H1 (cell line): ENCODE data around the gene SBK1. TPM values are rescaled to one million over a fixed set of nuclear protein-coding genes. Genes with fewer than 3 reads are reported as not detected.

Experiments used
- CTCF ChIA-PET: fragments of 300-600 bp; sonication (Branson Sonifier 250); formaldehyde crosslinking; loops from one replicate; lab custom pipeline; 2021; ENCODE audit not compliant: partially characterized antibody; lab: Charles Lee
- POLR2A ChIA-PET: fragments of 300-600 bp; sonication (Branson Sonifier 250); formaldehyde crosslinking; loops from one replicate; lab custom pipeline; 2021; ENCODE audit warnings: inconsistent platforms; ENCODE audit not compliant: partially characterized antibody; lab: Charles Lee
- DNase-seq, 2 experiments: peaks; one replicate each; pipeline versions ENCODE4 v3.0.0 to v3.0.0-alpha.2; 2010 to 2022; ENCODE audit warnings: low spot score in 2 of 2, low read depth in 1 of 2, mixed read lengths in 1 of 2
- FAIRE-seq: peaks from 2 replicates; lab custom pipeline; 2011; peaks lifted over from hg19 to GRCh38; lab: Jason Lieb, UNC
- H2AFZ ChIP-seq: 2 replicates; pipeline ENCODE4 v1.8.1; 2012; ENCODE audit warnings: low read length, inconsistent platforms
- H2AK5ac ChIP-seq: 2 replicates; pipeline ENCODE4 v1.6.1; 2013; ENCODE audit warnings: low read depth, low read length
- H2BK120ac ChIP-seq: replicated peaks from 2 replicates; pipeline ENCODE3; 2013; ENCODE audit warnings: low read depth, low read length, inconsistent platforms
- H2BK12ac ChIP-seq: 2 replicates; pipeline ENCODE4 v1.6.1; 2013; ENCODE audit warnings: low read depth, low read length
- H2BK15ac ChIP-seq: 2 replicates; pipeline ENCODE4 v1.6.1; 2013; ENCODE audit warnings: low read length
- H2BK20ac ChIP-seq: 2 replicates; pipeline ENCODE4 v1.6.1; 2013; ENCODE audit warnings: low read length
- H2BK5ac ChIP-seq: 2 replicates; pipeline ENCODE4 v1.6.1; 2013; ENCODE audit warnings: low read depth, low read length
- H3K14ac ChIP-seq: 2 replicates; pipeline ENCODE4 v1.6.1; 2013; ENCODE audit warnings: inconsistent platforms; ENCODE audit not compliant: insufficient read length
- H3K18ac ChIP-seq: 2 replicates; pipeline ENCODE4 v1.6.1; 2013; ENCODE audit warnings: low read length; ENCODE audit errors: extremely low read depth
- H3K23ac ChIP-seq: 2 replicates; pipeline ENCODE4 v1.6.1; 2013; ENCODE audit warnings: inconsistent platforms; ENCODE audit not compliant: insufficient read length
- H3K23me2 ChIP-seq: 2 replicates; pipeline ENCODE4 v1.6.1; 2013; ENCODE audit warnings: low read depth, low read length
- H3K27ac ChIP-seq: 2 replicates; pipeline ENCODE4 v1.6.1; 2011; ENCODE audit warnings: low read depth, low read length, inconsistent platforms
- H3K27me3 ChIP-seq, 4 experiments: replicated peaks in 1 of 4; 1 replicate in 1 of 4; 2 replicates in 3 of 4; pipeline versions ENCODE4 v1.6.1 to v1.8.1; 2011 to 2013; ENCODE audit warnings: low read length in 3 of 4, mild to moderate bottlenecking in 3 of 4, inconsistent platforms in 2 of 4, mixed read lengths in 2 of 4, moderate library complexity in 1 of 4; ENCODE audit not compliant: control insufficient read depth in 3 of 4, insufficient read depth in 3 of 4; ENCODE audit errors: extremely low read depth in 1 of 4
- H3K36me3 ChIP-seq, 4 experiments: 2 replicates each; pipeline versions ENCODE4 v1.6.1 to v1.8.1; 2011 to 2013; ENCODE audit warnings: mild to moderate bottlenecking in 4 of 4, low read length in 3 of 4, moderate library complexity in 2 of 4, control low read depth in 1 of 4, inconsistent platforms in 1 of 4; ENCODE audit not compliant: insufficient read depth in 4 of 4, control insufficient read depth in 2 of 4
- H3K4ac ChIP-seq: replicated peaks from 2 replicates; pipeline ENCODE3; 2013; ENCODE audit warnings: low read length, low read depth, mixed read lengths, inconsistent platforms; ENCODE audit not compliant: insufficient read length
- H3K4me1 ChIP-seq, 4 experiments: replicated peaks in 1 of 4; 1 replicate in 1 of 4; 2 replicates in 3 of 4; pipeline versions ENCODE4 v1.6.1 to v1.8.1; 2011 to 2013; ENCODE audit warnings: low read length in 3 of 4, inconsistent platforms in 2 of 4, mixed read lengths in 1 of 4; ENCODE audit not compliant: insufficient read depth in 4 of 4, control insufficient read depth in 3 of 4
- H3K4me2 ChIP-seq, 2 experiments: 2 replicates each; pipeline versions ENCODE4 v1.6.1 to v1.8.1; 2011 to 2013; ENCODE audit warnings: low read depth in 2 of 2, low read length in 2 of 2, control low read depth in 1 of 2, inconsistent platforms in 1 of 2, mild to moderate bottlenecking in 1 of 2; ENCODE audit not compliant: insufficient read depth in 1 of 2
- H3K4me3 ChIP-seq, 4 experiments: fragments of 200-600, 300-600 bp in 1 of 4; sonication (generic), shearing (Covaris generic), sonication (Bioruptor Twin) in 1 of 4; 2 replicates each; pipeline versions ENCODE4 v1.5.1 to v1.8.1; 2011 to 2016; ENCODE audit warnings: low read length in 4 of 4, low read depth in 3 of 4, control low read depth in 2 of 4, inconsistent platforms in 2 of 4, mild to moderate bottlenecking in 2 of 4, mixed read lengths in 1 of 4, moderate library complexity in 1 of 4; ENCODE audit not compliant: insufficient read depth in 2 of 4; ENCODE audit errors: extremely low read depth in 1 of 4
- H3K56ac ChIP-seq: replicated peaks from 2 replicates; pipeline ENCODE3; 2013; ENCODE audit warnings: low read depth, mild to moderate bottlenecking, mixed read lengths, low read length, inconsistent platforms; ENCODE audit not compliant: insufficient read length
- H3K79me1 ChIP-seq: 2 replicates; pipeline ENCODE4 v1.6.1; 2013; ENCODE audit warnings: low read depth, low read length, control low read depth
- H3K79me2 ChIP-seq, 2 experiments: 2 replicates each; pipeline versions ENCODE4 v1.6.1 to v1.8.1; 2012 to 2013; ENCODE audit warnings: low read length in 2 of 2, mild to moderate bottlenecking in 2 of 2, inconsistent platforms in 1 of 2; ENCODE audit not compliant: insufficient read depth in 2 of 2, control insufficient read depth in 1 of 2
- H3K9ac ChIP-seq, 4 experiments: replicated peaks in 1 of 4; 1 replicate in 1 of 4; 2 replicates in 3 of 4; pipeline versions ENCODE4 v1.6.1 to v1.8.1; 2011 to 2013; ENCODE audit warnings: low read depth in 3 of 4, low read length in 3 of 4, control low read depth in 2 of 4, mild to moderate bottlenecking in 2 of 4, moderate library complexity in 2 of 4, inconsistent platforms in 1 of 4; ENCODE audit errors: extremely low read depth in 1 of 4
- H3K9me3 ChIP-seq, 2 experiments: 2 replicates each; pipeline versions ENCODE4 v1.6.1 to v1.8.1; 2012 to 2013; ENCODE audit warnings: mild to moderate bottlenecking in 2 of 2, moderate library complexity in 2 of 2, control low read depth in 1 of 2, inconsistent platforms in 1 of 2, low read depth in 1 of 2, low read length in 1 of 2, mixed read lengths in 1 of 2; ENCODE audit not compliant: insufficient read depth in 2 of 2
- H4K20me1 ChIP-seq, 2 experiments: replicated peaks in 1 of 2; 2 replicates each; pipeline versions ENCODE3 to v1.8.1; 2011 to 2013; ENCODE audit warnings: inconsistent platforms in 2 of 2, low read length in 2 of 2, mild to moderate bottlenecking in 1 of 2; ENCODE audit not compliant: insufficient read depth in 2 of 2, control insufficient read depth in 1 of 2
- H4K5ac ChIP-seq: 2 replicates; pipeline ENCODE4 v1.6.1; 2013; ENCODE audit warnings: low read length, low read depth, mixed read lengths, inconsistent platforms; ENCODE audit not compliant: insufficient read length
- H4K8ac ChIP-seq: 2 replicates; pipeline ENCODE4 v1.8.0; 2013; ENCODE audit warnings: mild to moderate bottlenecking, moderate library complexity, low read length, inconsistent platforms; ENCODE audit not compliant: insufficient read depth; ENCODE audit errors: extremely low read depth
- H4K91ac ChIP-seq: replicated peaks from 2 replicates; pipeline ENCODE3; 2013; ENCODE audit warnings: low read length, mixed read lengths, inconsistent platforms; ENCODE audit not compliant: insufficient read length
- WGBS, 2 experiments: shearing (Covaris generic) in 1 of 2; methylation state at CpG; one replicate each; pipeline versions ENCODE4 v1.1.6 to v1.1.7; 2013 to 2015; ENCODE audit warnings: low lambda C conversion rate in 2 of 2, mixed read lengths in 2 of 2, inconsistent platforms in 1 of 2, low coverage in 1 of 2, missing lambda C conversion rate in 1 of 2; ENCODE audit not compliant: insufficient replicate concordance in 2 of 2, insufficient coverage in 1 of 2, insufficient read length in 1 of 2; ENCODE audit errors: extremely low coverage in 1 of 2, missing lambda C conversion rate in 1 of 2; 5-methylcytosine and 5-hydroxymethylcytosine counted together
- polyA plus RNA-seq, 7 experiments: library from polyadenylated mRNA; depleted of rRNA in 3 of 7; stranded (reverse) in 5 of 7; unstranded in 2 of 7; fragments of >200 nt in 5 of 7; fragments of 200-250 nt in 2 of 7; gene quantifications; 1 replicate in 5 of 7; 2 replicates in 1 of 7; 4 replicates in 1 of 7; pipeline versions ENCODE4 v1.2.1 to v1.2.3, GENCODE V29; 2011 to 2013; ENCODE audit warnings: missing spikeins in 2 of 7, mixed read lengths in 2 of 7
- total RNA-seq: library from RNA; stranded (reverse); fragmentation: NEBNext Ultra II Directional; extraction: Animal tissue kit (Norgen Biotek cat#: 25700); gene quantifications from 2 replicates; pipeline ENCODE4 v1.2.1, GENCODE V29; 2021

SBK1 gene
- total and polyA plus RNA-seq, 2 of the 8 experiments (the other 6 are each of a cell fraction or from before 2014, with no cell fraction given): 18.2 to 73.9 TPM

DNA sequence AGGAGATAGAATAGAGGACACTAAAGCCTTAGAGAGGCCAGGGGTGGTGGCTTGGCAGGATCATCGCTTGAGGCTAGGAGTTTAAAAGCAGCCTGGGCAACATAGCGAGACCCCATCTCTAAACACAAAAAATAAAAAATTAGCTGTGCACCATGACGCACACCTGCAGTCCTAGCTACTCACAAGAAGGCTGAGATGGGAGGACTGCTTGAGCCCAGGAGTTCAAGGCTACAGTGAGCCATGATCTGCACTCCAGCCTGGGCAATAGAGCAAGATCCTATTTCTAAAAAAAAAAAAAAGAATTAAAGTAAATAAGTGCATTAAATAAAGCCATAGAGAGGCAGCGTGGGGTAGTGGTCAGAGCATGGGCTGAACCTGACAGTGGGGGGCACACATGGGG is 19.1 kb downstream of the SBK1 start:
- H4K91ac ChIP-seq: no peak overlapping the region
- no peak overlapping the region for H3K4ac ChIP-seq
- H3K23me2 ChIP-seq: no peaks in the 10 kb centered on the region
- WGBS, 2 experiments: 87% methylated on average over 4 of the region's 4 CpGs; no CpG with 5 or more reads in 1 of the 2 experiments
- no peak overlapping the region for H3K18ac ChIP-seq
- peaks cover 20% of the 10 kb centered on the region for H3K79me1 ChIP-seq
- H2BK20ac ChIP-seq: no peak overlapping the region
- no peak overlapping the region for H2AFZ ChIP-seq
- H3K56ac ChIP-seq: no peak overlapping the region
- peaks cover 0 to 5% (median 0%) of the 10 kb centered on the region in 4 experiments; a peak in 4 of 8 replicates for H3K36me3 ChIP-seq
- no peak for FAIRE-seq
- no peak overlapping the region for H3K4me3 ChIP-seq
- H2AK5ac ChIP-seq: no peak overlapping the region
- no peaks in the 10 kb centered on the region; a peak in 1 of 7 replicates for H3K4me1 ChIP-seq
- H3K79me2 ChIP-seq: peaks cover 0 to 37% of the 10 kb centered on the region in 2 experiments; a peak in 3 of 4 replicates
- no peak overlapping the region for H3K27ac ChIP-seq
- DNase-seq: no peak
- H4K20me1 ChIP-seq: peaks cover 14 to 30% of the 10 kb centered on the region in 2 experiments
- H4K5ac ChIP-seq: no peak overlapping the region
- H4K8ac ChIP-seq: no peak overlapping the region
- no peak overlapping the region for H3K4me2 ChIP-seq
- H3K14ac ChIP-seq: no peak overlapping the region
- H2BK12ac ChIP-seq: no peak overlapping the region
- no peak overlapping the region for H3K23ac ChIP-seq
- ChIA-PET POLR2A (interaction anchor here (0.6 to 2.3 kb wide), 2 partner anchors 13 to 299 kb away, joined by 3 to 5 read pairs; no protein-coding TSS in a partner anchor), CTCF (interaction anchor here (0.6 to 4.5 kb wide), 3 partner anchors 10 to 33 kb away, joined by 3 to 22 read pairs (median 14); no protein-coding TSS in a partner anchor)
- no peak overlapping the region for H2BK120ac ChIP-seq
- no peaks in the 10 kb centered on the region for H3K9me3 ChIP-seq
- H2BK5ac ChIP-seq: no peak overlapping the region
- H3K9ac ChIP-seq: no peak overlapping the region
- H2BK15ac ChIP-seq: no peak overlapping the region
- H3K27me3 ChIP-seq: no peaks in the 10 kb centered on the region
